WTC11 (cell line): ENCODE data around the gene PIK3C3. TPM values are rescaled to one million over a fixed set of nuclear protein-coding genes. Genes with fewer than 3 reads are reported as not detected.

ENCODE experiments used
- ATAC-seq: fragments of 200-7000 bp; cut with Tn5 transposase; 2 replicates; pipeline ENCODE4 v1.10.0; 2021; ENCODE audit warnings: mild to moderate bottlenecking, moderate library complexity
- CTCF ChIA-PET: fragments of 300-600 bp; sonication (Branson Sonifier 250); formaldehyde crosslinking; loops from one replicate; lab custom pipeline; 2021; ENCODE audit warnings: antibody characterized with exemption; lab: Charles Lee
- POLR2A ChIA-PET: fragments of 350-600 bp; sonication (Branson Sonifier 250); formaldehyde crosslinking; loops from one replicate; lab custom pipeline; 2021; ENCODE audit warnings: antibody characterized with exemption; lab: Charles Lee
- DNase-seq: peaks from one replicate; pipeline ENCODE4 v3.0.0; 2021; ENCODE audit warnings: low spot score
- H3K27ac Mint-ChIP-seq: 2 replicates; pipeline ENCODE4 v1.8.0; 2021; ENCODE audit warnings: mixed read lengths
- H3K27me3 Mint-ChIP-seq: 2 replicates; pipeline ENCODE4 v1.8.0; 2021; ENCODE audit warnings: low read depth, mild to moderate bottlenecking, moderate library complexity, mixed read lengths
- H3K36me3 Mint-ChIP-seq: 2 replicates; pipeline ENCODE4 v1.8.0; 2021; ENCODE audit warnings: mixed read lengths
- H3K4me1 Mint-ChIP-seq: 2 replicates; pipeline ENCODE4 v1.8.0; 2022; ENCODE audit warnings: mixed read lengths
- H3K4me3 Mint-ChIP-seq: 2 replicates; pipeline ENCODE4 v1.8.0; 2021; ENCODE audit warnings: mild to moderate bottlenecking, moderate library complexity, mixed read lengths
- H3K9me3 Mint-ChIP-seq: 2 replicates; pipeline ENCODE4 v1.8.0; 2021; ENCODE audit warnings: mixed read lengths
- AFF4 ChIP-seq: sonication (generic); formaldehyde crosslinking; IDR thresholded peaks from 2 replicates; pipeline ENCODE4 v1.8.1; 2023; ENCODE audit warnings: mild to moderate bottlenecking, missing genetic modification reagents, borderline replicate concordance
- ATF3 ChIP-seq: sonication (generic); formaldehyde crosslinking; conservative IDR thresholded peaks from 2 replicates; pipeline ENCODE4 v1.8.1; 2022; ENCODE audit warnings: mild to moderate bottlenecking, missing genetic modification reagents
- CBFB ChIP-seq: sonication (generic); formaldehyde crosslinking; IDR thresholded peaks from 2 replicates; pipeline ENCODE4 v1.8.1; 2022; ENCODE audit warnings: mild to moderate bottlenecking, low read depth, missing genetic modification reagents
- CTCF ChIP-seq: fragments of 200-600 bp; IDR thresholded peaks from 2 replicates; pipeline ENCODE4 v1.8.0; 2022; ENCODE audit warnings: antibody characterized with exemption
- GABPB1 ChIP-seq: sonication (generic); formaldehyde crosslinking; IDR thresholded peaks from 2 replicates; pipeline ENCODE4 v1.8.1; 2023; ENCODE audit warnings: mild to moderate bottlenecking, missing genetic modification reagents
- MAX ChIP-seq: sonication (generic); formaldehyde crosslinking; IDR thresholded peaks from 2 replicates; pipeline ENCODE4 v1.8.0; 2022; ENCODE audit warnings: mild to moderate bottlenecking, missing genetic modification reagents
- NR3C1 ChIP-seq: sonication (generic); formaldehyde crosslinking; conservative IDR thresholded peaks from 2 replicates; pipeline ENCODE4 v1.8.1; 2023; ENCODE audit warnings: low read depth, mild to moderate bottlenecking, missing genetic modification reagents
- PREB ChIP-seq: sonication (generic); formaldehyde crosslinking; IDR thresholded peaks from 2 replicates; pipeline ENCODE4 v1.8.1; 2022; ENCODE audit warnings: mild to moderate bottlenecking, missing genetic modification reagents, moderate library complexity, borderline replicate concordance
- RORB ChIP-seq: fragments of 250-450 bp; sonication (Bioruptor Pico); IDR thresholded peaks from 2 replicates; pipeline ENCODE4 v1.9.0; 2021; ENCODE audit warnings: mild to moderate bottlenecking
- TCF7 ChIP-seq: sonication (generic); formaldehyde crosslinking; IDR thresholded peaks from 2 replicates; pipeline ENCODE4 v1.8.0; 2022; ENCODE audit warnings: mild to moderate bottlenecking, low read depth, missing genetic modification reagents, moderate library complexity
- ZNF121 ChIP-seq: sonication (generic); formaldehyde crosslinking; IDR thresholded peaks from 2 replicates; pipeline ENCODE4 v1.8.0; 2023; ENCODE audit warnings: missing genetic modification reagents
- ZNF219 ChIP-seq: sonication (generic); formaldehyde crosslinking; IDR thresholded peaks from 2 replicates; pipeline ENCODE4 v1.8.0; 2023; ENCODE audit warnings: missing genetic modification reagents, mild to moderate bottlenecking, borderline replicate concordance
- ZNF263 ChIP-seq: sonication (generic); formaldehyde crosslinking; IDR thresholded peaks from 2 replicates; pipeline ENCODE4 v1.8.1; 2022; ENCODE audit warnings: low read depth, mild to moderate bottlenecking, moderate library complexity, missing genetic modification reagents
- ZNF532 ChIP-seq: fragments of 250-450 bp; sonication (Bioruptor Pico); IDR thresholded peaks from 2 replicates; pipeline ENCODE4 v1.9.0; 2021; ENCODE audit warnings: mild to moderate bottlenecking, borderline replicate concordance
- total RNA-seq: library from RNA; stranded (reverse); gene quantifications from 3 replicates; pipeline ENCODE4 v1.2.3, GENCODE V29; 2021

The PIK3C3 gene
- total RNA-seq, 1 experiment from 2014 or later: 40.4 TPM

- no peak overlapping the region for H3K4me3 Mint-ChIP-seq
- H3K4me1 Mint-ChIP-seq: no peaks in the 10 kb centered on the region
- H3K9me3 Mint-ChIP-seq: no peaks in the 10 kb centered on the region
- DNase-seq: no peak
- no peak for ATAC-seq
- POLR2A ChIA-PET: no interaction called here
- CTCF ChIA-PET: interaction anchor here (1.1 to 1.9 kb wide), 2 partner anchors 11 to 14 kb away, joined by 4 to 7 read pairs; no protein-coding TSS in a partner anchor
- H3K27me3 Mint-ChIP-seq: no peaks in the 10 kb centered on the region
- peak overlapping the region; percentile 82 for H3K27ac Mint-ChIP-seq
- TF ChIP-seq GABPB1: no peak
- no peak for TF ChIP-seq RORB
- TF ChIP-seq ZNF532 (CRISPR knock-in tag): no peak
- TF ChIP-seq TCF7 (CRISPR knock-in tag): no peak
- TF ChIP-seq, all 79 proteins: peak for 0
- H3K36me3 Mint-ChIP-seq: peaks cover 31% of the 10 kb centered on the region
Observed at GRCh38 chr18:42038936-42039335, 83.9 kb downstream of the PIK3C3 start.

- Mint-ChIP-seq H3K9me3 (no peaks in the 10 kb centered on the region), H3K27me3 (no peaks in the 10 kb centered on the region), H3K4me1 (no peaks in the 10 kb centered on the region), H3K27ac (no peak overlapping the region), H3K36me3 (peaks cover 30% of the 10 kb centered on the region), H3K4me3 (no peak overlapping the region)
- ChIA-PET POLR2A (no interaction called here), CTCF (interaction anchor here (1.4 kb wide), 1 partner anchor 13 kb away, joined by 3 read pairs; no protein-coding TSS in a partner anchor)
- no peak for TF ChIP-seq ZNF263 (CRISPR knock-in tag)
- no peak for TF ChIP-seq MAX (CRISPR knock-in tag)
- no peak for DNase-seq
- ATAC-seq: no peak
Observed at GRCh38 chr18:42039396-42039795, 84.4 kb downstream of the PIK3C3 start.

- ATAC-seq: no peak
- H3K4me3 Mint-ChIP-seq: no peak overlapping the region
- H3K4me1 Mint-ChIP-seq: no peaks in the 10 kb centered on the region
- CTCF ChIA-PET: interaction anchor here (1.1 to 1.2 kb wide), 2 partner anchors 12 to 14 kb away, joined by 3 read pairs; no protein-coding TSS in a partner anchor
- no peaks in the 10 kb centered on the region for H3K9me3 Mint-ChIP-seq
- no peak for DNase-seq
- no peaks in the 10 kb centered on the region for H3K27me3 Mint-ChIP-seq
- peaks cover 27% of the 10 kb centered on the region for H3K36me3 Mint-ChIP-seq
- H3K27ac Mint-ChIP-seq: no peak overlapping the region
- POLR2A ChIA-PET: no interaction called here
- TF ChIP-seq ATF3 (CRISPR knock-in tag) (no peak), CTCF (no peak), AFF4 (CRISPR knock-in tag) (no peak), NR3C1 (no peak), ZNF219 (CRISPR knock-in tag) (no peak), ZNF532 (CRISPR knock-in tag) (no peak), PREB (CRISPR knock-in tag) (no peak), ZNF121 (no peak), CBFB (CRISPR knock-in tag) (no peak)
Observed at GRCh38 chr18:42041793-42042192, 86.8 kb downstream of the PIK3C3 start.
